ENCODE measurements around the gene OTOS.

The OTOS gene

GRCh38 chr2:240166761-240167587, 26.5 kb upstream of the OTOS start:
- DNase-seq = no peak

DNA sequence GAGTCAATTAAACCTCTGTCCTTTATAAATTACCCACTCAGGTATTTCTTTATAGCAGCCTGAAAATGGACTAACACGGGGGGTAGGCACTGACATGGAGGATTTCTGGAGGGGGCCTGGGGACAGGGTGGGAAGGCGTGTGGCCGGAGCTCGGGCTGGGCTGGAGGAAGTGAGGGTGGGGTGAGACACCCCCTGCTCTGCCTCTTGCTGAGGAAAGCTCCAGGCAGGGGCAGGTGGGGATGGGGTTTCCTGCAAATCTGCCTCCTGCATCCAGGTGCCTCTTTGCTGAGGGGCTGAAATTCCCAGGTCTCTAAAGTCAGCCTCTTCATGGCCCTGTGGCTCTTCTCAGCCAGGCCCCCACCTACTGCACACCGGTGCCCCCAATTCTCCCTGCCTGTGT, 25.7 kb upstream of the OTOS start:
- no peak for DNase-seq

DNA sequence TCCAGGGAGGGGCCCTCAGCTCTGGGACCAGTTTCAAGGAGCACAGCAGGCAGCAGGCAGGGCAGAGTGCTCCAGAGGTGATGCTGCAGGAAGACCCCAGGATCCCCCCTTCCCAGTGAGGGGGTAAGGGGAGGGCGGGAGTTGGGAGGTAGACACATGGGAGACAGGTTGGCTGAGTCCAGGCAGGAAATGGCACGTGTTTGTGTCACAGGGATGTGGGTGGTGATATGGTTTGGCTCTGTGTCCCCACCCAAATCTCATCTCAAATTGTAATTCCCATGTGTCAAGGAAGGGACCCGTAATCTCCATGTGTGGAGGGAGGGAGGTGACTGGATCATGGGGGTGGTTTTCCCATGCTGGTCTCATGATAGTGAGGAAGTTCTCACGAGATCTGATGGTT, 25.2 kb upstream of the OTOS start:
- no peak for DNase-seq

DNA sequence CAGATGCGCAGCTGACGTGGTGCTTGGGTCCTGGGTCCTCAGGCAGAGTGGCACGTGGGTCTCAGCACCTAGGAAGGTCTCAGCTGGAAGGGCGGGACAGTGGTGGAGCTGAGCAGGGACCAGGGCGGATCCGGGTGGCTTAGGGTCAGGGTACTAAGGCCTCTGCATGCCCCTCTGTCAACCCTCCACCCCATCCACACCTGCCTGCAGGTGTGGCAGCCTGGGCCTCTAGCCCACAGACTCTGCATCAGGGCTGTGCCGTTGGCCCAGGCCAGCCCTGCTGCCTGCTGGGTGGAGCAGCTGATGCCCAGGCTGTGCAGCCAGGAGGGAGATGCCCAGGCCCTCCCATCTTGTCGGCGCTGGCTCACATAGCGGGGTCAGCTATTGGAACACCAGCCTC, 24.6 kb upstream of the OTOS start:
- no peak for DNase-seq

- DNase-seq = no peak
Measured at GRCh38 chr2:240164586-240164985, 24.1 kb upstream of the OTOS start.

GRCh38 chr2:240163844-240164574, 23.6 kb upstream of the OTOS start:
- DNase-seq = no peak

DNA sequence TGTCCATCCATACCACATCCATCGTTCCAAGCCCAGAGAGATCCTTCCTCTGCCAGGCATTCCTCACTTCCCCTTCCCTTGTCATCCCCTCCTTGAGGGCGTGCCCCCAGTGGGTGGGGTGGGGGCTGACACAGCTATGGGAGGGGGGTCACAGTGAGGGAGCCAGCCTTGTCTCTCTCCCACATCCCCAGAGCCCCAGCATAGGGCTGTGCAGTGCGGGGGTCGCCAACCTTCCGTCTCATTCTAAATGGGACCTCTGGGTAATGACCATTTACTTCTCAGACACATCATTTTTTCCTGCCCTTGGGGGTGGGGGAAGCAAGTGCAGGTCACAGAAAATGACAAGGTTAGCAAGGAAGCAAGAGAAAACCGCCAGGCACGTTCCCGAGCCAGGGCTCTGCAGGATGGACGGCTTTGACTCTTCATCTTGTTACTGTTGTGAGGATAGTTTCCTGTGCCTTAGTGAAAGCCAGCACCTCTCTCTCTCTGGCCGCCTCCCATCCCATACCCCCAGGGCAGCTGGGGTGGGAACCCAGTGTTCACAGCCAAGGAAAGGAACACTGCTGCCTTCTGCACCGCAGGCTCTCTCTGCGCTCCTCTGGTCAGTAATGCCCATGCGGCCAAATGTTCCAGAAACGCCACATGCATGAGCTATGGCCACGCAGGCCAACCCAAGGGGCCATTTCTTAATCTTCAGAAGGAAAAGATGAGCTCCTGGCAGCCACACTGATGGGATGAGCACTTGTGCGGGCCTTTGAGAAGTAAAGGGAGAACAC, 22.7 kb upstream of the OTOS start:
- no peak for DNase-seq

GRCh38 chr2:240162531-240162930, 22.1 kb upstream of the OTOS start:
- DNase-seq = no peak

- DNase-seq = no peak
Measured at GRCh38 chr2:240162032-240162431, 21.6 kb upstream of the OTOS start.

- no peak for DNase-seq
Measured at GRCh38 chr2:240161087-240161750, 20.8 kb upstream of the OTOS start.

DNA sequence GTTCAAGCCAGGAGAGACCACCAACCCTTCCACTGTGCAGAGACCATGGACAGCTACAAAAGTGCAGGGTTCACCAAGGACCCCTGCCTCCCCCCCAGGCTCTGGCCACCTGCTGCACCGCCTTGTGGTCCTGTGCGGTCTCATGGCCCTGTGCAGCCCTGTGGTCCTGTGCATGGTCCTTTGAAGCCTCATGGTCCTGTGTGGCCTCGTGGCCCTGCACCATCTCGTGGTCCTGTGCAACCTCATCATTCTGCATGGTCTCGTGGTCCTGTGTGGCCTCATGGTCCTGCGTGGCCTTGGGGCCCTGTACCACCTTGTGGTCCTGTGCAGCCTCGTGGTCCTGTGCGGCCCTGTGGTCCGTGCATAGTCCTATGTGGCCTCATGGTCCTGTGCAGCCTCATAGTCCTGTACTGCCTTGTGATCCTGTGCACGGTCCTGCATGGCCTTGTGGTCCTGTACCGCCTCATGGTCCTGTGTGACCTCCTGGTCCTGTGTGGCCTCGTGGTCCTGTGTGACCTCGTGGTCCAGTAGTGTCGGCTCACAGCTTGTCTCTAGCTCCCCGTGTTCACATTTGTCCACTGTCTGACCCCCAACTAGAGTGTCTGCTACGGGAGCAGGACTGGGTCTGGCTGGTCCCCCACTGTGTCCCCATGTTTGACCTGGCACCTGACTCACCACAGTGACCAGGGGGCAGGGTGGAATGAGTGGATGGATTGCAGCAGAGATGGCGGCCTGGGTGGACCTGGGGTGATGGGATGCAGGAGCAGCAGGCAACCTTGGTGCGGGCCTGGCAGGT, 20.0 kb upstream of the OTOS start:
- no peak for DNase-seq

- no peak for DNase-seq
Measured at GRCh38 chr2:240159251-240159839, 18.9 kb upstream of the OTOS start.

DNA sequence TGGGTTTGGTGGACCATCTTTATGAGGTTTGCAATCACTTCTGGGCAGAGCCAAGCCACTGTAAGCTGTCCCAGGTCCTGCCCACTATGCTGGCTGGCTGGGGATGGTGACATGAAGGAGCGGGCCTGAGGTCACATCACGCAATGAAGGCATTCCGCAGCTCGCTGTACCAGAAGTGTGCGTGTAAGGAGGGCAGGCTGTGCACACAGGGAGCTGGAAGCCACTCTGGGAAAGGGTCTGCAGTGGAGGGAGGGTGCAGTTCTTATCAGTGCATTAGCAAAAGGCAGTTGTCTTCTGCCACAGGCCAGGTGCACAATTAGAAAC, 16.7 kb upstream of the OTOS start:
- no peak for DNase-seq

DNA sequence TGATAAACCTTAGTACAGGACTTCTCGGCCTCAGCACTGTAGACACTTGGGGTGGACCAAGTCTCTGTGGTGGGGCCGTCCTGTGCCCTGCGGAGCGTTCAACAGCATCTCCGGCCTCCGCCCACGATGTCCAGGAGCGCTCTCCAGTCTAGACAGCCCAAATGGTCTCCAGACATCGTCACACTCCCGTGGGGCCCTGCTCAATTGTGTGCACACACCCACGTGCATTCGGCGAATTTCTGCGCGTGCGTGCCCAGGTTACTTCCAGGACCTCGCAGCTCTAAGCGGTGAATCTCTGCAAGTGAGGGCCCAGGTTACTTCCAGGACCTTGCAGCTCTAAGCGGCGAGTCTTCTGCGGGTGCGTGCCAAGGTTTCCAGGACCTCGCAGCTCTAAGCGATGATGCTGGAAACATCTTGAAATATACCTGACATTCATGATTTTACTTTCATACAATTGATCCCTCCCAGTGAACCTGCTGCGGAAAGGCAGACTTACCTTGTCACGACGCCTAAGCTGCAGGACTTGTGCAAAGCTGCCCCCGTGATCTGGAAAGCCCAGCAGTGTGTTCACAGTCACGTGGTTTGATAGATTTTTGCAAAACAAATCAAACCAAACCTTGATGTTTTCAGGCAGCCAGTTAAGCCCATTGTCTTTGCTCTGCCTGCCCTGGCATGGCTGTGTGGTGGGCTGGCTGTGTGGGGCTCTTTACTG, 16.1 kb upstream of the OTOS start:
- DNase-seq = no peak

GRCh38 chr2:240155745-240156390, 15.4 kb upstream of the OTOS start:
- no peak for DNase-seq

DNA sequence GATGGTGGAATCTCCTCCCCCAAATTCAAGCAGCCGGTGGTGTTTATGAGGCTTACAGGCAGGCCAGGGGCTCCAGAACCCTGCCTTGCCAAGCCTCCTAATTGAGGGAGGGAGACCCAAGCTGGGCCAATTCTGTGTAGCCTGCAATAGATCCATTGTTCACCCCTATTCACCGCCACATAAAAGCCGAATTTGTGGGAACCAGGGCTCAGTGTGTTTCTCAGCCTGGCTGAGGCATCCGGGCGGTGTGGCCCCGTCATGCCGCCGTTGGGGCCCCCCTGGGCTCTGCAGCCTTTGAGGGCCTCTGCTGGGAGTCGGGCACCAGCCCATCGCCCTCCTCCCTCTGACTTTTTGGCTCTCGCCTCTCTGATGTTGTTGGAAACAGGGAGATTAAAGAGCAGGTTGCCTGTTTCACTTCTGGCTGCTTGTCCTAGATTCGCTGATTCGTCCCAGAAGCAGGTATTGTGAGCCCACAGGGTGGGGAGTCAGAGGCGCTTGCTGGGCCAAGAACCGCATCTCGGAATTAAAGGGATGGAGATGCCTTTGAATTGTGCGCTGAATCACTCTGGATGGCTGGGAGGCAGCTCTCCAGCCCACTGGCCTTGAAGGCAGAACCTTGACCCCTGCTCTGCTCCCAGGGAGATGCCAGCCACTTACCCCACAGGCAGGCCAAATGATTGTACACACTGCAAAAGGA, 14.7 kb upstream of the OTOS start:
- no peak for DNase-seq

- no peak for DNase-seq
Measured at GRCh38 chr2:240154606-240155005, 14.1 kb upstream of the OTOS start.

- DNase-seq = no peak
Measured at GRCh38 chr2:240153418-240153817, 13.0 kb upstream of the OTOS start.

DNA sequence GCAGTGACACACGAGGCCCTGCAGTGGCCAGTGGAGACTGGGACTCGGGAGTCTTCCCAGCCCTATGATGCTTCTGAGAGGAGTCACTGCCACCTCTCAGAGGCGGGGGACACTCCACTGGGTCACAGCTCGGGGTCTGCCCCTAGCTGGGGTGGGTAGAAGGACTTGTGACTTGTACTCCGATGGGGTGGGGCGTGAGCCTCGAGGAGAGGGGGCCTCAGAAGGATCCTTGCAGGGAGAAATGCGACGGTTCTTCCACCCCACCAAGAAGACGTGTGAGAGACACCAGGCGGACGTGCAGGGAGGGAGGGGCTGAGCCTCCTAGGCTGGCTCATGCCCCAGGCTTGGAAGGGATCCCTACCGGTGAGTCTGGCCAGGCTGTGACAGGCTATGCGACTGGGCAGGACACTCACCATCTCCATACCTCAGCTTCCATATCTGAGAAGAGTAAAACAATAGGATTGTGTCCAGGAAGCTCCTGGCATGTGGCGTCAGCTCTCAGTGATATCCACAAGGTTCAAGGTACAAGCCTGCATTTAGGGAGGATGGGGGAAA, 11.1 kb upstream of the OTOS start:
- no peak for DNase-seq

Measured in NCI-H2107 (cell line).